ENCODE results near the gene MYOT. TPM values are rescaled to one million over a fixed set of nuclear protein-coding genes. Genes with fewer than 3 reads are reported as not detected.

MYOT gene
- total RNA-seq, 1 experiment from 2014 or later: not detected

DNA sequence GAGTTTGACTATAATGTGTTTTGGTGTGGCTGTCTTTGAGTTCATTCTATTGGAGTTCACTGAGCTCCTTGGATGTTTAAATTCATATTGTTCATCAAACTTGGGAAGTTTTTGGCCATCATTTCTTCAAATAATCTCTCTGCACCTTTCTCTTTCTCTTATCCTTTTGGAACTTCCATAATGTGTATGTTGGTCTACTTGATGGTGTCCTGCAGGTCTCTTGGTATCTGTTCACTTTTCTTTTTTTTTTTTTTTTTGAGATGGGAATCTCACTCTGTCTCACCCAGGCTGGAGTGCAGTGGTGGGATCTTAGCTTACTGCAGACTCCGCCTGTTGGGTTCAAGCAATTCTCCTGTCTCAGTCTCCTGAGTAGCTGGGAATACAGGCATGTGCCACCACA, 49.3 kb downstream of the MYOT start:
- no peak overlapping the region for H4K5ac ChIP-seq (ENCODE audit: insufficient read length, low read depth, low read length)
- no peaks in the 10 kb centered on the region for H4K20me1 ChIP-seq (ENCODE audit: control insufficient read depth, insufficient read depth, insufficient read length)
- H2BK12ac ChIP-seq (ENCODE audit: insufficient read length, low read depth, low read length): no peak overlapping the region
- H4K91ac ChIP-seq (ENCODE audit: insufficient read length, low read depth, low read length): no peak overlapping the region
- H3K4me2 ChIP-seq (ENCODE audit: insufficient read depth, insufficient read length, low read length): no peak overlapping the region
- no peak overlapping the region for H3K9ac ChIP-seq (ENCODE audit: extremely low read depth, insufficient read length, low read length)
- H3K27me3 Mint-ChIP-seq (ENCODE audit: low read depth): no peaks in the 10 kb centered on the region
- H2AFZ ChIP-seq (ENCODE audit: low read length): no peak overlapping the region
- H3K36me3 Mint-ChIP-seq (ENCODE audit: insufficient read depth in 1 of 3, low read depth in 3 of 3): peaks cover 0 to 4% (median 0%) of the 10 kb centered on the region in 3 experiments; a peak in 2 of 7 replicates
- no peaks in the 10 kb centered on the region for H3K79me1 ChIP-seq (ENCODE audit: insufficient read depth, low read depth, low read length, poor library complexity, severe bottlenecking)
- no peaks in the 10 kb centered on the region for H3K23me2 ChIP-seq (ENCODE audit: insufficient read length, low read depth, low read length, poor library complexity, severe bottlenecking)
- no peak overlapping the region for H3K4ac ChIP-seq (ENCODE audit: low read depth, low read length)
- no peak overlapping the region for H3K14ac ChIP-seq (ENCODE audit: insufficient read depth, low read length)
- no peaks in the 10 kb centered on the region for H3K4me1 ChIP-seq (ENCODE audit: insufficient read depth, low read length)
- TF ChIP-seq, protein P1, sequence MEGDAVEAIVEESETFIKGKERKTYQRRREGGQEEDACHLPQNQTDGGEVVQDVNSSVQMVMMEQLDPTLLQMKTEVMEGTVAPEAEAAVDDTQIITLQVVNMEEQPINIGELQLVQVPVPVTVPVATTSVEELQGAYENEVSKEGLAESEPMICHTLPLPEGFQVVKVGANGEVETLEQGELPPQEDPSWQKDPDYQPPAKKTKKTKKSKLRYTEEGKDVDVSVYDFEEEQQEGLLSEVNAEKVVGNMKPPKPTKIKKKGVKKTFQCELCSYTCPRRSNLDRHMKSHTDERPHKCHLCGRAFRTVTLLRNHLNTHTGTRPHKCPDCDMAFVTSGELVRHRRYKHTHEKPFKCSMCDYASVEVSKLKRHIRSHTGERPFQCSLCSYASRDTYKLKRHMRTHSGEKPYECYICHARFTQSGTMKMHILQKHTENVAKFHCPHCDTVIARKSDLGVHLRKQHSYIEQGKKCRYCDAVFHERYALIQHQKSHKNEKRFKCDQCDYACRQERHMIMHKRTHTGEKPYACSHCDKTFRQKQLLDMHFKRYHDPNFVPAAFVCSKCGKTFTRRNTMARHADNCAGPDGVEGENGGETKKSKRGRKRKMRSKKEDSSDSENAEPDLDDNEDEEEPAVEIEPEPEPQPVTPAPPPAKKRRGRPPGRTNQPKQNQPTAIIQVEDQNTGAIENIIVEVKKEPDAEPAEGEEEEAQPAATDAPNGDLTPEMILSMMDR (conservative IDR thresholded peaks at IDR 0.05): no peak
- no peaks in the 10 kb centered on the region; the same call in 1 of the 2 replicates for H3K79me2 ChIP-seq (ENCODE audit: insufficient read depth, low read length)
- H3K18ac ChIP-seq (ENCODE audit: insufficient read length, low read depth, low read length): no peak overlapping the region
- H3T11ph ChIP-seq (ENCODE audit: low read length): no peak overlapping the region
- H3K9me3 Mint-ChIP-seq: peaks cover 8% of the 10 kb centered on the region in 2 experiments; a peak in 4 of 5 replicates
- no peak overlapping the region for H2BK15ac ChIP-seq (ENCODE audit: low read depth, low read length)
- H2BK5ac ChIP-seq (ENCODE audit: insufficient read length, low read length): no peak overlapping the region
- H3K56ac ChIP-seq (ENCODE audit: insufficient read length, low read depth, low read length): no peak overlapping the region
- no peak overlapping the region for H3K23ac ChIP-seq (ENCODE audit: insufficient read length, low read depth, low read length)
- no peak overlapping the region for H3K27ac ChIP-seq (ENCODE audit: insufficient read length, low read depth, low read length)
- H3K4me3 Mint-ChIP-seq: no peak overlapping the region
- no peak overlapping the region for H4K8ac ChIP-seq (replicated peaks; ENCODE audit: insufficient read length, low read depth, low read length)
- H2AK5ac ChIP-seq (ENCODE audit: insufficient read length, low read length): no peak overlapping the region
- no peaks in the 10 kb centered on the region for H3K4me1 Mint-ChIP-seq
- no CpG with 5 or more reads among the region's 1 CpG for WGBS (ENCODE audit: extremely low coverage, insufficient read length, low lambda C conversion rate)
- no peak for DNase-seq
- H3K9me3 ChIP-seq (ENCODE audit: control insufficient read depth, low read depth, low read length): no peaks in the 10 kb centered on the region
- H3K27me3 ChIP-seq (ENCODE audit: insufficient read depth, low read length): no peaks in the 10 kb centered on the region
- no peak overlapping the region for H3K27ac Mint-ChIP-seq
- no peak overlapping the region for H2BK120ac ChIP-seq (ENCODE audit: low read depth, low read length, poor library complexity, severe bottlenecking)
- no peak overlapping the region for H2BK20ac ChIP-seq (ENCODE audit: low read depth, low read length, poor library complexity, severe bottlenecking)

Measured in H9 (cell line).